ENCODE measurements around the gene MARS1.

Gene MARS1

DNA sequence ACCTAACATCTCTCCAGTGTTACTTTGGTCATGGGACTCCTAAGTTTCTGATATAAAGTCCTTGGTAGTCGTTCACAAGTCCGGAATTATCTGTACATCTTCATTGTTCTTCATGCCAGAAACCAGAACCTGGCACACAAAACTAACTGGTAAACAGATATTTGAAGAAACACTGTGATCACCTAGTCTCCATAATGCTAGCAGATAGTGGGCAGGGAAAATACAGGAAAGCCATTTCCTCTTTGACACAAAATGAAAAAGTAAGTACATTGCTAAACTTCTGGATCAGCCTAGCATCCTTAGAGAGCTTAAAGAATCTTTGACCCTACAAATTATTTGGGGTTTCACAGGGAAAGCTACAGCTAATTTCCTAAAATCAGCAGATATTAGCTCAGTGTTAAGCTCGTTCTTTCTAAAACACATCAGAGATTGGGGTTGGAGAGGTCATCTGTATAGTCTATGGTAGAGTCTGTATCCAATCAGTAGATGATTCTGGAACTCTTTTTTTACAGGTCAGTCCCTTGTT lies 27.6 kb downstream of the MARS1 start:
- Histone ChIP-seq H3K4me3 (ENCODE audit: low read length) (no peak overlapping the region), H3K27ac (ENCODE audit: low read length) (no peak overlapping the region), H3K9me2 (replicated peaks; ENCODE audit: insufficient read depth, low read length) (no peaks in the 10 kb centered on the region), H3K9me3 (replicated peaks; ENCODE audit: insufficient read depth, low read length) (no peaks in the 10 kb centered on the region), H3F3A (ENCODE audit: insufficient read depth, low read length) (peaks cover 42% of the 10 kb centered on the region), H4K20me1 (ENCODE audit: insufficient read depth, low read length) (no peaks in the 10 kb centered on the region), H2AFZ (ENCODE audit: low read length) (no peak overlapping the region), H3K4me2 (ENCODE audit: low read depth, low read length) (no peak overlapping the region), H3K9ac (ENCODE audit: low read length) (no peak overlapping the region), H3K36me3 (replicated peaks; ENCODE audit: insufficient read depth, low read length) (peaks cover 24% of the 10 kb centered on the region), H3K79me2 (ENCODE audit: low read length) (peaks cover 46% of the 10 kb centered on the region), H3K27me3 (replicated peaks; ENCODE audit: insufficient read depth, low read length) (no peaks in the 10 kb centered on the region), H3K4me1 (ENCODE audit: low read length) (peaks cover 9% of the 10 kb centered on the region)
- DNase-seq = no peak
- TF ChIP-seq, protein P1, sequence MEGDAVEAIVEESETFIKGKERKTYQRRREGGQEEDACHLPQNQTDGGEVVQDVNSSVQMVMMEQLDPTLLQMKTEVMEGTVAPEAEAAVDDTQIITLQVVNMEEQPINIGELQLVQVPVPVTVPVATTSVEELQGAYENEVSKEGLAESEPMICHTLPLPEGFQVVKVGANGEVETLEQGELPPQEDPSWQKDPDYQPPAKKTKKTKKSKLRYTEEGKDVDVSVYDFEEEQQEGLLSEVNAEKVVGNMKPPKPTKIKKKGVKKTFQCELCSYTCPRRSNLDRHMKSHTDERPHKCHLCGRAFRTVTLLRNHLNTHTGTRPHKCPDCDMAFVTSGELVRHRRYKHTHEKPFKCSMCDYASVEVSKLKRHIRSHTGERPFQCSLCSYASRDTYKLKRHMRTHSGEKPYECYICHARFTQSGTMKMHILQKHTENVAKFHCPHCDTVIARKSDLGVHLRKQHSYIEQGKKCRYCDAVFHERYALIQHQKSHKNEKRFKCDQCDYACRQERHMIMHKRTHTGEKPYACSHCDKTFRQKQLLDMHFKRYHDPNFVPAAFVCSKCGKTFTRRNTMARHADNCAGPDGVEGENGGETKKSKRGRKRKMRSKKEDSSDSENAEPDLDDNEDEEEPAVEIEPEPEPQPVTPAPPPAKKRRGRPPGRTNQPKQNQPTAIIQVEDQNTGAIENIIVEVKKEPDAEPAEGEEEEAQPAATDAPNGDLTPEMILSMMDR (IDR thresholded peaks at IDR 0.05; ENCODE audit: low read length) = no peak
- TF ChIP-seq EZH2 (optimal IDR thresholded peaks at IDR 0.05; ENCODE audit: low read depth, low read length) = no peak
- no peak for TF ChIP-seq EZH2phosphoT487 (IDR thresholded peaks at IDR 0.05; ENCODE audit: low read length)

DNA sequence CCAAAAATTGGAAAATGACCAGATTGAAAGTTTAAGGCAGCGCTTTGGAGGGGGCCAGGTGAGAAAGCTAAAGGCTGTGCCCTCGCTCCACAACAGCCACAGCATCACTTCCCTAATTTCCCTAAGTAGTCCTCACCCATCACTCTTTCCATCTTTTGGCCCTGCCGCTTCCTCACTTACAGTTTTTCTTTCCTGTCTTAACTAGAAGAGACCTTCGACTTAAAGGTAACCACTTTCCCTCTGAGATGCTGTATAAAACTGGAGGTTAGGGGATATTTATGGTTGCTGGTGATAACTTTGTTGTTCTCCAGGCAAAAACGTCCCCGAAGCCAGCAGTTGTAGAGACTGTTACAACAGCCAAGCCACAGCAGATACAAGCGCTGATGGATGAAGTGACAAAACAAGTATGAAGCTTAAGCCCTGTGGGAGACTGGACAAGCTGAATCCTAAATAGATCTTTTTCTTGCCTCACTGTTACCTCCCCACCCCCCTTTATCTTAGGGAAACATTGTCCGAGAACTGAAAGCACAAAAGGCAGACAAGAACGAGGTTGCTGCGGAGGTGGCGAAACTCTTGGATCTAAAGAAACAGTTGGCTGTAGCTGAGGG lies 28.2 kb downstream of the MARS1 start:
- peaks cover 46% of the 10 kb centered on the region for H3K79me2 ChIP-seq (ENCODE audit: low read length)
- DNase-seq = no peak
- no peak overlapping the region for H3K4me2 ChIP-seq (ENCODE audit: low read depth, low read length)
- H2AFZ ChIP-seq (ENCODE audit: low read length) = no peak overlapping the region
- H4K20me1 ChIP-seq (ENCODE audit: insufficient read depth, low read length) = no peaks in the 10 kb centered on the region
- no peak overlapping the region for H3K27ac ChIP-seq (ENCODE audit: low read length)
- H3F3A ChIP-seq (ENCODE audit: insufficient read depth, low read length) = peaks cover 45% of the 10 kb centered on the region
- H3K9ac ChIP-seq (ENCODE audit: low read length) = no peak overlapping the region
- H3K4me1 ChIP-seq (ENCODE audit: low read length) = peaks cover 9% of the 10 kb centered on the region
- H3K4me3 ChIP-seq (ENCODE audit: low read length) = no peak overlapping the region
- no peaks in the 10 kb centered on the region for H3K9me3 ChIP-seq (replicated peaks; ENCODE audit: insufficient read depth, low read length)
- H3K36me3 ChIP-seq (replicated peaks; ENCODE audit: insufficient read depth, low read length) = peaks cover 24% of the 10 kb centered on the region
- H3K9me2 ChIP-seq (replicated peaks; ENCODE audit: insufficient read depth, low read length) = no peaks in the 10 kb centered on the region
- TF ChIP-seq EZH2 (optimal IDR thresholded peaks at IDR 0.05; ENCODE audit: low read depth, low read length) = no peak
- TF ChIP-seq, protein P1 (IDR thresholded peaks at IDR 0.05; ENCODE audit: low read length) = no peak
- TF ChIP-seq EZH2phosphoT487 (IDR thresholded peaks at IDR 0.05; ENCODE audit: low read length) = no peak
- no peaks in the 10 kb centered on the region for H3K27me3 ChIP-seq (replicated peaks; ENCODE audit: insufficient read depth, low read length)

DNA sequence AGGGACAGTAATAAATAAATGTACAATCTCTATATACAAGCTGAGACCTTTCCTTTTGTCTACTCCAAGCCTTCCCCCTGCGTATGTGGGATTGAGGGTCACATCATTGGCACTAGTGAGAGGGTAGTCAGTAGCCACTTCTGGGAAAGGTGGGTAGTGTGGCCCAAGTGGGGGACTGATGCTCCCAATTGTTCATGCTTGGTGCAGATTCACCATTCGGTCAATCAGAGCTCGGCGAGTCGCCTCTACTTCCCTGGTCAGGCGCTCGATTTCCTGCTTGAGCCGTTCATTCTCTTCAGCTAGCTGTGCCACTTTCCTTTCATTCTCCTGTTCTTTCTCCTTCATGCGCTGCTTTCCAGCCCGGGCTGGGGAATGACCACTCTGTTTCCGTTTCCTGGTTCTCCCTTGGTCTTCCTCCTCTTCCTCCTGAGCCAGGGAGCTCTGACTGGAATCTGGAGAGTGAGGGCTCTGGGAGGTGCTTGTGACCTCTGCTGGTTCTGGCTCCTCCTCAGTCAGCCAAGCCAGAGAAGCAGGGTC lies 28.8 kb downstream of the MARS1 start:
- Histone ChIP-seq H3K4me1 (ENCODE audit: low read length) (peaks cover 14% of the 10 kb centered on the region), H3F3A (ENCODE audit: insufficient read depth, low read length) (peaks cover 51% of the 10 kb centered on the region), H2AFZ (ENCODE audit: low read length) (no peak overlapping the region), H3K27me3 (replicated peaks; ENCODE audit: insufficient read depth, low read length) (no peaks in the 10 kb centered on the region), H3K36me3 (replicated peaks; ENCODE audit: insufficient read depth, low read length) (peaks cover 24% of the 10 kb centered on the region), H3K4me3 (ENCODE audit: low read length) (no peak overlapping the region), H3K27ac (ENCODE audit: low read length) (no peak overlapping the region), H3K4me2 (ENCODE audit: low read depth, low read length) (no peak overlapping the region), H3K9ac (ENCODE audit: low read length) (no peak overlapping the region), H3K9me2 (replicated peaks; ENCODE audit: insufficient read depth, low read length) (no peaks in the 10 kb centered on the region), H4K20me1 (ENCODE audit: insufficient read depth, low read length) (no peaks in the 10 kb centered on the region), H3K79me2 (ENCODE audit: low read length) (peaks cover 46% of the 10 kb centered on the region), H3K9me3 (replicated peaks; ENCODE audit: insufficient read depth, low read length) (no peaks in the 10 kb centered on the region)
- no peak for DNase-seq
- TF ChIP-seq EZH2 (optimal IDR thresholded peaks at IDR 0.05; ENCODE audit: low read depth, low read length) = no peak
- no peak for TF ChIP-seq EZH2phosphoT487 (IDR thresholded peaks at IDR 0.05; ENCODE audit: low read length)
- TF ChIP-seq, protein P1 (IDR thresholded peaks at IDR 0.05; ENCODE audit: low read length) = no peak
